Stomach (tissue), 9 donors: ENCODE results near the gene TSPAN8. TPM values are rescaled to one million over a fixed set of nuclear protein-coding genes. Genes with fewer than 3 reads are reported as not detected.

ENCODE experiments used
- DNase-seq, 2 donors: peaks; one replicate each; pipeline versions ENCODE4 v3.0.0 to v3.0.0-alpha.2; 2013 to 2019
- H3K27ac ChIP-seq, 5 donors: fragments of 200-600 bp in 4 of 5; sonication (generic) in 4 of 5; one replicate each; pipeline ENCODE4 v1.5.1; 2013 to 2019; ENCODE audit warnings: mild to moderate bottlenecking in 1 of 5, moderate library complexity in 1 of 5
- H3K27me3 ChIP-seq, 3 donors: fragments of 200-600 bp; sonication (generic); one replicate each; pipeline ENCODE4 v1.5.1; 2017 to 2019; ENCODE audit warnings: mixed run types in 1 of 3
- H3K36me3 ChIP-seq, 4 donors: fragments of 200-600 bp; sonication (generic); 1 replicate in 3 of 4; 2 replicates in 1 of 4; pipeline ENCODE4 v1.5.1; 2016 to 2019
- H3K4me1 ChIP-seq, 4 donors: fragments of 200-600 bp; sonication (generic); one replicate each; pipeline ENCODE4 v1.5.1; 2016 to 2019
- H3K4me3 ChIP-seq, 4 donors: fragments of 200-600 bp; sonication (generic) in 3 of 4; one replicate each; pipeline ENCODE4 v1.5.1; 2016 to 2019; ENCODE audit warnings: mild to moderate bottlenecking in 1 of 4
- H3K9me3 ChIP-seq, 4 donors: fragments of 200-600 bp; sonication (generic); one replicate each; pipeline ENCODE4 v1.5.1; 2016 to 2019
- EP300 ChIP-seq: sonication (generic); formaldehyde crosslinking; IDR thresholded peaks from one replicate; pipeline ENCODE4 v1.6.1; 2017; ENCODE audit warnings: antibody characterized with exemption
- POLR2A ChIP-seq, 4 donors: fragments of 450-650 bp; IDR thresholded peaks; one replicate each; pipeline ENCODE4 v1.6.1; 2016; ENCODE audit warnings: antibody characterized with exemption in 4 of 4, control low read depth in 2 of 4, mild to moderate bottlenecking in 1 of 4, moderate library complexity in 1 of 4
- POLR2AphosphoS5 ChIP-seq, 3 donors: sonication (generic); formaldehyde crosslinking; IDR thresholded peaks; one replicate each; pipeline ENCODE4 v1.6.1; 2016; ENCODE audit warnings: antibody characterized with exemption in 3 of 3
- WGBS, 5 donors: extraction: QIAGEN DNeasy Blood & Tissue Kit in 3 of 5; methylation state at CpG; one replicate each; pipeline versions ENCODE4 v1.1.5 to v1.1.7; 2013 to 2018; 5-methylcytosine and 5-hydroxymethylcytosine counted together
- intact Hi-C: fragments of 100-400 bp; cut with DNase I; formaldehyde crosslinking; loops from one replicate; pipeline ENCODE4 v1.15.1; 2023; ENCODE audit warnings: low total_unique reads
- polyA plus RNA-seq, 3 donors: library from polyadenylated mRNA; stranded (reverse); fragments of 200-250 nt; gene quantifications; one replicate each; pipeline ENCODE4 v1.2.3, GENCODE V29; 2013
- total RNA-seq, 5 donors: library from RNA; depleted of rRNA; stranded (reverse); fragments of >200 nt; gene quantifications; one replicate each; pipeline versions ENCODE4 v1.1.0 to v1.2.3, GENCODE V29; 2014 to 2016
- TF ChIP-seq, protein P1 (sequence below), 7 experiments: fragments of 450-650 bp in 4 of 7; fragments of 200-600 bp in 3 of 7; sonication (generic) in 3 of 7; IDR thresholded peaks; one replicate each; pipeline ENCODE4 v1.5.1; 2016 to 2019; ENCODE audit warnings: antibody characterized with exemption in 7 of 7, control low read depth in 2 of 7, mild to moderate bottlenecking in 1 of 7
- donor health status: healthy with polysubstance abuse.
- donor health status: Bipolar disorder and iron deficiency.
- donor health status: healthy.

The TSPAN8 gene
- total and polyA plus RNA-seq, 8 donors, result 15.8 to 532 (median 127) TPM

DNA sequence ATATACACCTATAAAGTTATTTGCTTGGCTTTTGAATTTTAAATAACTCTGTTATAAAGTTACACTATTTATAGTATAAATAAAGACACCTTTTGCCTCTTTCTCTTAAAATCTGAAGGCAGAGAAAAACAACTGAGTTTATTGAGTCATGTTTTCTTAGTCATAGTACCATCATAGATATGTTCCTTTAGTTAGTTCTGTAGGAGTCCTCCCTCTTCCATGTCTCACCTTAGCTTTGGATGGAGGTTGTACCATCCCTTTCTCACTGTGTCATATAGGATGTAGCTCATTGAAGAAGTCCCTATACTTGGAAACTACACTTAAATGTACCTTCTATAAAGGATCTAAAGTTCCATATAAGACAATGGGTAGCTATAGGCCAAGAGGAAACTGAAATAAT, 39.7 kb upstream of the TSPAN8 start:
- intact Hi-C loops, result no loop called here
- no peaks in the 10 kb centered on the region for H3K9me3 ChIP-seq
- TF ChIP-seq POLR2AphosphoS5 (IDR thresholded peaks at IDR 0.05) (no peak), POLR2A (IDR thresholded peaks at IDR 0.05) (no peak), EP300 (no peak)
- TF ChIP-seq, protein P1, sequence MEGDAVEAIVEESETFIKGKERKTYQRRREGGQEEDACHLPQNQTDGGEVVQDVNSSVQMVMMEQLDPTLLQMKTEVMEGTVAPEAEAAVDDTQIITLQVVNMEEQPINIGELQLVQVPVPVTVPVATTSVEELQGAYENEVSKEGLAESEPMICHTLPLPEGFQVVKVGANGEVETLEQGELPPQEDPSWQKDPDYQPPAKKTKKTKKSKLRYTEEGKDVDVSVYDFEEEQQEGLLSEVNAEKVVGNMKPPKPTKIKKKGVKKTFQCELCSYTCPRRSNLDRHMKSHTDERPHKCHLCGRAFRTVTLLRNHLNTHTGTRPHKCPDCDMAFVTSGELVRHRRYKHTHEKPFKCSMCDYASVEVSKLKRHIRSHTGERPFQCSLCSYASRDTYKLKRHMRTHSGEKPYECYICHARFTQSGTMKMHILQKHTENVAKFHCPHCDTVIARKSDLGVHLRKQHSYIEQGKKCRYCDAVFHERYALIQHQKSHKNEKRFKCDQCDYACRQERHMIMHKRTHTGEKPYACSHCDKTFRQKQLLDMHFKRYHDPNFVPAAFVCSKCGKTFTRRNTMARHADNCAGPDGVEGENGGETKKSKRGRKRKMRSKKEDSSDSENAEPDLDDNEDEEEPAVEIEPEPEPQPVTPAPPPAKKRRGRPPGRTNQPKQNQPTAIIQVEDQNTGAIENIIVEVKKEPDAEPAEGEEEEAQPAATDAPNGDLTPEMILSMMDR (IDR thresholded peaks at IDR 0.05), result no peak
- no peak overlapping the region for H3K4me3 ChIP-seq
- H3K27ac ChIP-seq, result no peak overlapping the region
- no peak for DNase-seq
- H3K27me3 ChIP-seq, result no peaks in the 10 kb centered on the region
- peaks cover 0 to 7% (median 0%) of the 10 kb centered on the region in 4 donors for H3K4me1 ChIP-seq
- H3K36me3 ChIP-seq, result no peaks in the 10 kb centered on the region

GRCh38 chr12:71195338-71195896, 37.6 kb upstream of the TSPAN8 start:
- DNase-seq, result peak in 1 of 2 donors; percentile 12
- WGBS, 5 donors, result 52 to 67% (median 60%) methylated on average over 5 of the region's 5 CpGs
- Histone ChIP-seq H3K27me3 (no peaks in the 10 kb centered on the region), H3K27ac (no peak overlapping the region), H3K9me3 (no peaks in the 10 kb centered on the region), H3K4me1 (peaks cover 0 to 7% (median 0%) of the 10 kb centered on the region in 4 donors), H3K4me3 (no peak overlapping the region), H3K36me3 (no peaks in the 10 kb centered on the region)
- intact Hi-C loops, result no loop called here
- TF ChIP-seq, protein P1 (IDR thresholded peaks at IDR 0.05), result no peak
- no peak for TF ChIP-seq POLR2AphosphoS5 (IDR thresholded peaks at IDR 0.05)
- no peak for TF ChIP-seq EP300
- no peak for TF ChIP-seq POLR2A (IDR thresholded peaks at IDR 0.05)

GRCh38 chr12:71194657-71195056, 36.9 kb upstream of the TSPAN8 start:
- H3K4me1 ChIP-seq, result peaks cover 0 to 15% (median 2%) of the 10 kb centered on the region in 4 donors
- TF ChIP-seq POLR2AphosphoS5 (IDR thresholded peaks at IDR 0.05) (peak in 1 of 3 donors; percentile 43), EP300 (no peak)

DNA sequence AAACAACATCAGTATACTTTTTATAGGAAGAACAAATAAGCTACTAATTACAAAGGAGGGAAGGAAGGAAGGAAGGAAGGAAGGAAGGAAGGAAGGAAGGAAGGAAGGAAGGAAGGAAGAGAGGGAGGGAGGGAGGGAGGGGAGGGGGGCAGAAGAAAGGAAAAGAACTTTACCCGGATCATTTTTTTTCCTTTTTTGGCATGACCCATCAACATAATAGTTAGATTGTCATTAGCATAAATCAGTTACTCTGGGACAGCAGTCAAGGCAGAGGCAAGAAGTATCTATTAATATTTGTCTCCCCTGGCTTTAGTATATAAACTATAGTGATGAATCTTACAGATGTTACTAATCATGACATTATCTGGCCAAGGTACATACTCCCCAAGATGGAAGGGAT, 35.2 kb upstream of the TSPAN8 start:
- no peak for DNase-seq
- H3K4me3 ChIP-seq, result no peak overlapping the region
- WGBS, 5 donors, result 72 to 96% (median 81%) methylated on average over 1 of the region's 1 CpG
- intact Hi-C loops, result no loop called here
- no peak overlapping the region for H3K27ac ChIP-seq
- H3K4me1 ChIP-seq, result peaks cover 0 to 16% (median 2%) of the 10 kb centered on the region in 4 donors
- no peak for TF ChIP-seq POLR2AphosphoS5 (IDR thresholded peaks at IDR 0.05)
- TF ChIP-seq, protein P1 (IDR thresholded peaks at IDR 0.05), result no peak
- no peak for TF ChIP-seq POLR2A (IDR thresholded peaks at IDR 0.05)
- no peak for TF ChIP-seq EP300
- H3K9me3 ChIP-seq, result no peaks in the 10 kb centered on the region
- H3K36me3 ChIP-seq, result no peaks in the 10 kb centered on the region
- H3K27me3 ChIP-seq, result no peaks in the 10 kb centered on the region

More at GRCh38 chr12:71194657-71195056, 36.9 kb upstream of the TSPAN8 start:
- Histone ChIP-seq H3K9me3 (no peaks in the 10 kb centered on the region), H3K27ac (no peak overlapping the region), H3K36me3 (no peaks in the 10 kb centered on the region), H3K27me3 (no peaks in the 10 kb centered on the region), H3K4me3 (no peak overlapping the region)
- peak in 1 of 2 donors; percentile 40 for DNase-seq
- WGBS, 5 donors, result 4 to 44% (median 21%) methylated on average over 2 of the region's 2 CpGs
- intact Hi-C loops, result no loop called here

DNA sequence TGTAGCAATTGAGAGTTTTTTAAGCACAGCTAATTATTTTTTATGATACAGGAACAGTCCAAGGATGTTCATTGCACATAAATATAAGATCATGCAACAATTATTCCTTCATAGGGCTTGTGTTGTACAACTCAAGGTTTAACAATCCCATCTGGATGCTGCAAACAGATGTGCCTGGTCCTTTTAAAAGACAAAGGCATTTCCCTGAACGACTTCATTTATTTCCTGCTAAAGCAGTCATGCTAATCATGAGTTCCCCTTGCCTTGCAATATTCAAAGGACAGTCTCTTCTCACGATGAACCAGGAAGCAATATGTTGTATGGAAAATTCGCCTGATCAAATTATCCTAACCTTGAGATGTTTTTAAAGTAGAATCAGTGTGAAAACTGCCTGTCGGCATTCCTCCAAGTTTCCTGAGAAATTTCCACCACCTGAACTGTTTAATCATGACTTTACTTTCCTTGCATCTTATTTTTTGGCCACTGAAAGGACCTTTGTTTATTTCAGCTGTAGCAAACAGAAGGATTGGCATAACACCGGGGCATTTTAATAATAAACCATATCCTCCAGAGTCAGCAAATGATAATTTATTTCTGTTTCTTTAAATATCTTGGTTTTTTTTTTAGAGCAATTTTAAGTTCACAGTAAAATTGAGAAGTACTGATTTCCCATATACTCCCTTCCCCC, 33.9 kb upstream of the TSPAN8 start:
- no peak for DNase-seq
- 49 to 62% (median 55%) methylated on average over 5 of the region's 5 CpGs for WGBS, 5 donors
- Histone ChIP-seq H3K27me3 (no peaks in the 10 kb centered on the region), H3K4me3 (no peak overlapping the region), H3K9me3 (peaks cover 0 to 8% (median 3%) of the 10 kb centered on the region in 4 donors), H3K27ac (no peak overlapping the region), H3K4me1 (peaks cover 0 to 16% (median 2%) of the 10 kb centered on the region in 4 donors), H3K36me3 (no peaks in the 10 kb centered on the region)
- TF ChIP-seq POLR2AphosphoS5 (IDR thresholded peaks at IDR 0.05), result no peak
- TF ChIP-seq, protein P1 (IDR thresholded peaks at IDR 0.05), result no peak
- no peak for TF ChIP-seq EP300
- TF ChIP-seq POLR2A (IDR thresholded peaks at IDR 0.05), result no peak
- intact Hi-C loops, result no loop called here
